Choroid plexus epithelial cell (primary cell): ENCODE measurements around the gene CCDC134.

ENCODE experiments used
- DNase-seq: peaks from one replicate; pipeline ENCODE4 v3.0.0-alpha.2; 2010; ENCODE audit warnings: low read depth
- H3K4me3 ChIP-seq: 2 replicates; pipeline ENCODE4 v1.5.1; 2011; ENCODE audit warnings: low read depth, mild to moderate bottlenecking, control low read depth, low read length, moderate library complexity
- TF ChIP-seq, protein P1 (sequence below): conservative IDR thresholded peaks from 2 replicates; pipeline ENCODE4 v1.5.1; 2011; ENCODE audit warnings: low read depth, mild to moderate bottlenecking, control low read depth, inconsistent platforms, low read length, moderate library complexity

The CCDC134 gene

DNA sequence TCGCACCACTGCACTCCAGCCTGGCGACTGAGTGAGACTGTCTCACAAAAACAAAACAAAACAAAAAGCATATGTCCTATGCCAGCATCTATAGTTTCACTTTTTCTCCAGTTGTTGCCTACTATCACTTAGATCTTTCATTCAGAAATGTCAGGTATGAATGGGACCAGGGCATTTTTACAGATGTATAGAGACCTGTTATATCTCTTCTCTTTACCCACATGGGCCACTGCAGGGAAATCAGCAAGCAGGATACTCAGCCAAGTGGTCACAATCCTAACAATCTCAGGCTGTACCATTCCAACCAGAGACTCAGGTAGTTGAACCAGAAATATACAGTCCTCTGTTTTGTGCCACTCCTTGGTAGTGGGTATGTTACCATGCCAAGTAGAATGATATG, 16.4 kb downstream of the CCDC134 start:
- no peak for DNase-seq
- H3K4me3 ChIP-seq = no peak overlapping the region
- TF ChIP-seq, protein P1, sequence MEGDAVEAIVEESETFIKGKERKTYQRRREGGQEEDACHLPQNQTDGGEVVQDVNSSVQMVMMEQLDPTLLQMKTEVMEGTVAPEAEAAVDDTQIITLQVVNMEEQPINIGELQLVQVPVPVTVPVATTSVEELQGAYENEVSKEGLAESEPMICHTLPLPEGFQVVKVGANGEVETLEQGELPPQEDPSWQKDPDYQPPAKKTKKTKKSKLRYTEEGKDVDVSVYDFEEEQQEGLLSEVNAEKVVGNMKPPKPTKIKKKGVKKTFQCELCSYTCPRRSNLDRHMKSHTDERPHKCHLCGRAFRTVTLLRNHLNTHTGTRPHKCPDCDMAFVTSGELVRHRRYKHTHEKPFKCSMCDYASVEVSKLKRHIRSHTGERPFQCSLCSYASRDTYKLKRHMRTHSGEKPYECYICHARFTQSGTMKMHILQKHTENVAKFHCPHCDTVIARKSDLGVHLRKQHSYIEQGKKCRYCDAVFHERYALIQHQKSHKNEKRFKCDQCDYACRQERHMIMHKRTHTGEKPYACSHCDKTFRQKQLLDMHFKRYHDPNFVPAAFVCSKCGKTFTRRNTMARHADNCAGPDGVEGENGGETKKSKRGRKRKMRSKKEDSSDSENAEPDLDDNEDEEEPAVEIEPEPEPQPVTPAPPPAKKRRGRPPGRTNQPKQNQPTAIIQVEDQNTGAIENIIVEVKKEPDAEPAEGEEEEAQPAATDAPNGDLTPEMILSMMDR = no peak

DNA sequence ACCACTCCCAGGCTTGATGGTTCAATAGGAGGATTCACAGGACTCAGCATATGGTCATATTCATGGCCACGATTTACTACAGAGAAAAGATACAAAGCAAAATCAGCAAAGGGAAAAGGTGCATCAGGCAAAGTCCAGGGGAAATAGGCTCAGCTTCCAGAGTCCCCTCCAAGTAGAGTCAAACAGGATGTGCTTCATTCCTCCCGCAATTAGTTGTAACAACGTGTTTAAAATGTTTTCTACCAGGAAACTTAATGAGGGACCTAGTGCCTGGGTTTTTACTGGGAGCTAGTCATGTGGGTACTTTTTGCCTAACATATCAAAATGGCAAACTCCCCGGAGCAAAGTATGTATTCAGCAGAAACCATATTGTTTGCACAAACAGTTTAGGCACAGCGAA, 17.5 kb downstream of the CCDC134 start:
- no peak for DNase-seq
- H3K4me3 ChIP-seq = no peak overlapping the region
- TF ChIP-seq, protein P1 = no peak

DNA sequence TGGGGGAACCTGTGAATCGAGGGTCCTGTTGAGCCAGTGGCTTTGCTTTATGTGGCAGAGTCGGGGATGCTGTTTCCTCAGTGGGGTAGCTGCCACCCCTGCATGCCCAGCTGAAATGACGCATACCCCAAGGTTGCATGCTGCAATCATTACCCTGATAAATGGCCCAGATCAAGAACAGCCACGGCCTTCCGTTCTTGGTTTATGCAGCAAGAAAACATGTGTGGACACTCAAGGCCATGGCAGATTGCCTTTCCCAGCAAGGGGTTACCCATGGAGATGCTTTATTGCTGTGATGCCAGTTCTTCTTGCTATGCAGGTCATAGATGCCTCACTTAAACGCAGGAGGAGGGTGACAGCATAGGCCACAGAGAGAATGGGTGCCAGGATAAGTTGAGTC, 18.1 kb downstream of the CCDC134 start:
- no peak for DNase-seq
- H3K4me3 ChIP-seq = no peak overlapping the region
- TF ChIP-seq, protein P1 = no peak

DNA sequence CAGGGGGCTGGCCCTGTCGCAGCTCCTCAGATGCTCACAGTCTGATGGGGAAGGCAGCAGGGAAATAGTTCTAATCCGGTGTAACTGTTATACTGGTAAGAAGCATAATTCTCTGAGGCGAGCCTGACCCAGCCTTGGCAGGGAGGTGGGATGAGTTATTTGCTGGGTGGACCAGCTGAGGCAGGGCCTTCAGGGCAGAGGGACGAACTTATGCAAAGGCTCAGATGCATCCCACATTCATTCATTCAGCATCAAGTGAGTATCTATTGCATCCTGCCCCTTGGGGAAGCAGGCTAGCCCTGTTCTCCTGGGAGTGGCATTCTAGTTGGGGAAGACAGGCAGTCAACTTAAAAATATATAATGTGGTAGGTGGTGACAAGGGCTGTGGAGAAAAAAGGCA, 18.8 kb downstream of the CCDC134 start:
- no peak for DNase-seq
- TF ChIP-seq, protein P1 = no peak
- H3K4me3 ChIP-seq = no peak overlapping the region

DNA sequence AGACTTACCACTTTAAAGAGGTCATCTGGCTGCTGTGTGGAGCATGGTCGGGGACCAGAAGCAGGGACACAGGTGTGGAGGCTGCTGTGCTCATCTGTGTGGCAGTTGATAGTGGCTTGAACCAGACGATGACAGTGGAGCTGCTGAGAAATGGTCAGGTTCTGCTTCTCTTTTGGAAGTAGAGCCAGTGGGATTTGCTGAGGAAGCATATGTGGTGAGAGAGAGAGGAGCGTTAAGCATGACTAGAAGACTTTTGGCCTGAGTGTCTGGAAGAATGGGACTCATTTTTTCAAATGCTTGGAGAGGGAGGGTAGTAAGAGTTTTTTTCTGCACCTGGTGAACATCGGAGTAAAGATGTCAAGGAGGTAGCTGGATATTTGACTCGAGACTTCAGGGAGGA, 20.0 kb downstream of the CCDC134 start:
- DNase-seq = no peak
- no peak overlapping the region for H3K4me3 ChIP-seq
- TF ChIP-seq, protein P1 = no peak

DNA sequence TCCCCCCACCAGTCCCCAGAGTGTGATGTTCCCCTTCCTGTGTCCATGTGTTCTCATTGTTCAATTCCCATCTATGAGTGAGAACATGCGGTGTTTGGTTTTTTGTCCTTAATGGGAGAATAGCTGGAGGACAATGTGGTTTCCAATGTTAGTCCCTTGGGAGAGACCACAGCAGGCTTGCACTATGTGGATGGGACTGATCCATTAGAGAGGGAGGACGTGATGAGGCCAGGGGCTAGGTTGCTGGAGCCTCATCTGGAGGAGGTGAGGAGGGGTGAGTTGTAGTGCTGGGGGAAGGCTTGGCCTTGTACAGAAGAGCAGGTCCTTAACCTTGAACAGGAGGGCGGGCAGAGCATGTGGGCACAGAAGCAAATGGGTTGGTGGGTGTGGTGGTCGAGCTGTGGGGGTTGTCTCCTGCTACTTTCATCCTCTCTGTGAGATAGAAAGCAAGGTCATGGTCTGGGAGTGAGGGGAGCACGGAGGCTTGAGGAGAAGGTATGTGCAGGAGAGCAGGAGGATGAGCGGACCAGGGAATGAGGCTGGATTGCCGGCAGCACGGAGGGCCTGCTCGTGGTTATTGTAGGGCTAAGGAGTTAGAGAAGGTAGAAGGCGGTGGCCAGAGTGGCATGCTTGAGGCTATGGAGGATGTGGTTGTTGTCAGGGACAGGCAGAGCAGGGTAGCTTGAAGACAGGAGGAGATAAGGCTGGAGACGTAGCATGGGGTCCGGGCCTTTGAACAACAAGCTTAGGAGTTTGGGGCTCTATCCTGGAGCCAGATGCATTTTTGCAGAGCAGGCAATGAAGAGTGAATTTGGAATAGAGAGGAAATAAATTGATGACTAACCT, 21.2 kb downstream of the CCDC134 start:
- no peak for DNase-seq
- no peak overlapping the region for H3K4me3 ChIP-seq
- TF ChIP-seq, protein P1 = no peak

DNA sequence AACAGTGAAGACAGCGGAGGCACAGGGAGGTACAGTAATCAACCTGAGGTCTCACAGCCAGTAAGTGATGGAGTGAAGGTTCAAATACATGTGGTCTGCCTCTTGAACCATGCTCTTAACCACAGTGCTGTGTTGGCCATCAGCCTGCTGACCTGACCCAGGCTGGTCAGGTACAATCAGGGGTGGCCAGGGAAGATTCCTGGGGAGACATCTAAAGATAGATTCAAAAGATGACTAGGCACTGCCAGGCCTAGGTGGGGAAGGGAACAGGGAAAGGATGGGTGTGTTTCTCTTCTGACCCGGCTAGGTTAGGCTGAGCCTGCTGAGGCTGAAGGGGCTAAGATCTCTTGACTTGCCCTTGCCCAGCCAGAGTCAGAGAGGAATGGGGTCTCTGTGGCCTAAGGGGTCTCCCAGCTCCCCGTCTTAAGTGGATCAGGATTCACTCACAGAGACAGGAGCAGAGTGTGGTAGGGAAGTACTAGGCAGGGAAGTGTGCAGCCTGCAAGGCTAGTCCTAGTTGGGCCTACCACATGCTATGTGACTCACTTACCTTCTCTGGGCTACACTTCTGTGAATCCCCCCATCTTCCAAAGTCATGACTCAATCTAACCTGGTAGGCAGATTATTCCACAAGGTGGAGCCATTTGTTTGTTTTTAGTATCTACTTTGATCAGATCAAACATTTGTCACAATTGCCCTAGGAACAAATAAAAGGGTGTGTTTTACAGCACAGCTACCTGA, 22.0 kb downstream of the CCDC134 start:
- TF ChIP-seq, protein P1 = peak; percentile 59
- no peak overlapping the region for H3K4me3 ChIP-seq
- DNase-seq = peak; percentile 78
